HCT116 (cell line): ENCODE data around the gene TNIP1. TPM values are rescaled to one million over a fixed set of nuclear protein-coding genes. Genes with fewer than 3 reads are reported as not detected.

Experiments used
- ATAC-seq: fragments of 200-7000 bp; cut with Tn5 transposase; 2 replicates; pipeline ENCODE4 v1.9.1; 2020; ENCODE audit warnings: mild to moderate bottlenecking, moderate library complexity
- BruUV-seq: library from RNA; stranded (reverse); fragments of 400-500 nt; replicated peaks from 2 replicates; lab custom pipeline; 2021; lab: Mats Ljungman, UMichigan
- CTCF ChIA-PET: fragments of 300-600 bp; sonication (Branson Sonifier 250); formaldehyde crosslinking; loops from one replicate; lab custom pipeline; 2021; ENCODE audit warnings: antibody characterized with exemption; lab: Charles Lee
- POLR2A ChIA-PET: fragments of 300-600, 350-600 bp; sonication (Branson Sonifier 250); formaldehyde crosslinking; loops from one replicate; lab custom pipeline; 2021; ENCODE audit warnings: antibody characterized with exemption; lab: Charles Lee
- RAD21 ChIA-PET, 2 experiments: fragments of 300-600 bp; sonication (Branson Sonifier 250); formaldehyde crosslinking; loops; one replicate each; lab custom pipeline; 2023; ENCODE audit warnings: low total read pairs in 2 of 2; ENCODE audit not compliant: uncharacterized antibody in 2 of 2, unreplicated experiment in 2 of 2, low non-redundant PET in 1 of 2; lab: Charles Lee
- DNase-seq: peaks from one replicate; pipeline ENCODE4 v3.0.0-alpha.2; 2010; ENCODE audit warnings: low read depth, low spot score
- H2AFZ ChIP-seq: fragments of 200-600 bp; shearing (Covaris generic), sonication (generic); 2 replicates; pipeline ENCODE4 v1.6.1; 2017; ENCODE audit warnings: low read depth, mixed run types, mixed read lengths, antibody characterized with exemption, low read length; ENCODE audit not compliant: poor library complexity, severe bottlenecking
- H3K27ac ChIP-seq: 2 replicates; pipeline ENCODE4 v1.5.1; 2012; ENCODE audit warnings: low read depth, low read length
- H3K27me3 ChIP-seq: fragments of 200-600 bp; sonication (generic); 2 replicates; pipeline ENCODE4 v1.6.1; 2016; ENCODE audit warnings: mixed run types, low read length, mixed read lengths; ENCODE audit not compliant: insufficient read depth
- H3K36me3 ChIP-seq, 2 experiments: fragments of 200-500 bp in 1 of 2; fragments of 200-600 bp in 1 of 2; sonication (Bioruptor generic) in 1 of 2; sonication (generic) in 1 of 2; 2 replicates each; pipeline versions ENCODE4 v1.5.1 to v1.6.1; 2014 to 2016; ENCODE audit warnings: low read length in 2 of 2, inconsistent platforms in 1 of 2, mixed read lengths in 1 of 2, mixed run types in 1 of 2; ENCODE audit not compliant: insufficient read depth in 2 of 2, control insufficient read depth in 1 of 2
- H3K4me1 ChIP-seq, 2 experiments: fragments of 200-600 bp in 1 of 2; sonication (generic) in 1 of 2; 2 replicates each; pipeline versions ENCODE4 v1.5.1 to v1.6.1; 2012 to 2017; ENCODE audit warnings: low read length in 2 of 2, inconsistent platforms in 1 of 2, mild to moderate bottlenecking in 1 of 2, mixed read lengths in 1 of 2, mixed run types in 1 of 2, moderate library complexity in 1 of 2; ENCODE audit not compliant: insufficient read depth in 2 of 2, control insufficient read depth in 1 of 2
- H3K4me2 ChIP-seq: fragments of 200-600 bp; sonication (generic); 2 replicates; pipeline ENCODE4 v1.6.1; 2017; ENCODE audit warnings: mixed run types, low read length, mixed read lengths
- H3K4me3 ChIP-seq, 2 experiments: fragments of 200-600 bp in 1 of 2; sonication (generic) in 1 of 2; replicated peaks in 1 of 2; 2 replicates each; pipeline ENCODE4 v1.5.1; 2011 to 2016; ENCODE audit warnings: low read length in 2 of 2, control low read depth in 1 of 2, low read depth in 1 of 2, mild to moderate bottlenecking in 1 of 2, mixed read lengths in 1 of 2, mixed run types in 1 of 2
- H3K79me2 ChIP-seq: fragments of 200-600 bp; sonication (generic); 2 replicates; pipeline ENCODE4 v1.6.1; 2017; ENCODE audit warnings: mild to moderate bottlenecking, mixed run types, low read length, moderate library complexity, mixed read lengths; ENCODE audit not compliant: insufficient read depth
- H3K9ac ChIP-seq: fragments of 200-600 bp; sonication (generic); 2 replicates; pipeline ENCODE4 v1.6.1; 2016; ENCODE audit warnings: low read length, mixed read lengths
- H3K9me2 ChIP-seq: fragments of 200-600 bp; sonication (generic), shearing (Covaris generic); 2 replicates; pipeline ENCODE4 v1.6.1; 2017; ENCODE audit warnings: mixed run types, mild to moderate bottlenecking, moderate library complexity; ENCODE audit not compliant: insufficient read depth
- H3K9me3 ChIP-seq, 2 experiments: fragments of 200-500 bp in 1 of 2; fragments of 200-600 bp in 1 of 2; sonication (Bioruptor generic) in 1 of 2; sonication (generic) in 1 of 2; 2 replicates each; pipeline ENCODE4 v1.6.1; 2014 to 2017; ENCODE audit warnings: low read length in 2 of 2, mixed read lengths in 2 of 2, inconsistent platforms in 1 of 2, low read depth in 1 of 2, mild to moderate bottlenecking in 1 of 2, mixed run types in 1 of 2, moderate library complexity in 1 of 2; ENCODE audit not compliant: control insufficient read depth in 1 of 2, insufficient read depth in 1 of 2
- H4K20me1 ChIP-seq: fragments of 200-600 bp; sonication (generic), shearing (Covaris generic); 2 replicates; pipeline ENCODE4 v1.6.1; 2017; ENCODE audit warnings: mixed run types, mild to moderate bottlenecking, moderate library complexity; ENCODE audit not compliant: insufficient read depth
- CBX3 ChIP-seq: IDR thresholded peaks from 2 replicates; pipeline ENCODE4 v1.6.1; 2012; ENCODE audit warnings: low read depth
- EGR1 ChIP-seq: IDR thresholded peaks from 2 replicates; pipeline ENCODE4 v1.6.1; 2012; ENCODE audit warnings: low read depth
- ELF1 ChIP-seq: IDR thresholded peaks from 2 replicates; pipeline ENCODE4 v1.6.1; 2012; ENCODE audit warnings: low read depth, borderline replicate concordance
- EZH2phosphoT487 ChIP-seq: fragments of 200-600 bp; IDR thresholded peaks from 2 replicates; pipeline ENCODE4 v1.6.1; 2018; ENCODE audit warnings: antibody characterized with exemption, borderline replicate concordance
- JUND ChIP-seq: IDR thresholded peaks from 2 replicates; pipeline ENCODE4 v1.6.1; 2012
- POLR2A ChIP-seq: IDR thresholded peaks from 2 replicates; pipeline ENCODE4 v1.7.0; 2011; ENCODE audit warnings: borderline replicate concordance; ENCODE audit not compliant: insufficient read depth, insufficient read length; ENCODE audit errors: extremely low read depth
- RAD21 ChIP-seq: IDR thresholded peaks from 2 replicates; pipeline ENCODE4 v1.6.1; 2012; ENCODE audit warnings: low read depth, mild to moderate bottlenecking
- SIN3A ChIP-seq: IDR thresholded peaks from 2 replicates; pipeline ENCODE4 v1.6.1; 2012; ENCODE audit warnings: low read depth
- SP1 ChIP-seq: IDR thresholded peaks from 2 replicates; pipeline ENCODE4 v1.6.1; 2012; ENCODE audit warnings: low read depth
- YY1 ChIP-seq: IDR thresholded peaks from 2 replicates; pipeline ENCODE4 v1.6.1; 2011; ENCODE audit warnings: low read length, low read depth, moderate library complexity, mild to moderate bottlenecking; ENCODE audit not compliant: insufficient replicate concordance; ENCODE audit errors: extremely low read depth
- ZFX ChIP-seq: fragments of 450-650 bp; IDR thresholded peaks from 2 replicates; pipeline ENCODE4 v1.6.1; 2017
- ZNF274 ChIP-seq: fragments of 200-500 bp; sonication (Bioruptor generic); IDR thresholded peaks from 2 replicates; pipeline ENCODE4 v1.6.1; 2014; ENCODE audit warnings: mild to moderate bottlenecking, low read depth, low read length, inconsistent platforms
- intact Hi-C: fragments of 100-400 bp; cut with micrococcal nuclease; formaldehyde crosslinking; loops from 2 replicates; pipeline ENCODE4 v1.10.0; 2022
- total RNA-seq: library from RNA; stranded (reverse); gene quantifications from one replicate; pipeline ENCODE4 v1.2.1, GENCODE V29; 2021; ENCODE audit not compliant: unreplicated experiment

TNIP1 gene
- total RNA-seq, 1 experiment from 2014 or later: 46.0 TPM

- H2AFZ ChIP-seq: no peak overlapping the region
- no peak for TF ChIP-seq ZNF274
- TF ChIP-seq YY1: no peak
- TF ChIP-seq SIN3A: no peak
- H3K4me1 ChIP-seq: peaks cover 23 to 53% of the 10 kb centered on the region in 2 experiments
- no peaks in the 10 kb centered on the region; the same call in 1 of the 2 replicates for H4K20me1 ChIP-seq
- peak overlapping the region; percentile 55 for H3K4me2 ChIP-seq
- DNase-seq: no peak
- H3K9me3 ChIP-seq: no peaks in the 10 kb centered on the region
- BruUV-seq: no TSS peak
- no peaks in the 10 kb centered on the region for H3K36me3 ChIP-seq
- H3K27ac ChIP-seq: 0 out of 2 replicates have a peak overlapping the region, but pooled peaks have one; percentile 24
- H3K4me3 ChIP-seq: peak overlapping the region in 1 of 2 experiments; percentile 4; a peak in 1 of 4 replicates
- H3K9ac ChIP-seq: no peak overlapping the region; the same call in 1 of the 2 replicates
- CTCF ChIA-PET: interaction anchor here (1.1 kb wide), 1 partner anchor 24 kb away, joined by 3 read pairs; no protein-coding TSS in a partner anchor
- intact Hi-C loops: no loop called here
- POLR2A ChIA-PET: interaction anchor here (1.2 kb wide), 1 partner anchor 9 kb away, joined by 4 read pairs; the partner anchor contains the start of gene TNIP1
- H3K79me2 ChIP-seq: peaks cover 42% of the 10 kb centered on the region
- H3K9me2 ChIP-seq: no peaks in the 10 kb centered on the region
- peak; percentile 15; the same call in 1 of the 2 replicates for ATAC-seq
- no peaks in the 10 kb centered on the region for H3K27me3 ChIP-seq
- RAD21 ChIA-PET: no interaction called here
These were observed 8.8 kb downstream of the TNIP1 start for GRCh38 chr5:151071848-151072629.

- no peaks in the 10 kb centered on the region for H3K9me2 ChIP-seq
These were observed 9.8 kb downstream of the TNIP1 start for GRCh38 chr5:151071021-151071420.

More at GRCh38 chr5:151071021-151071420, 9.8 kb downstream of the TNIP1 start:
- H3K79me2 ChIP-seq: peaks cover 33% of the 10 kb centered on the region
- H2AFZ ChIP-seq: no peak overlapping the region
- ChIA-PET CTCF (interaction anchor here (1.1 kb wide), 2 partner anchors 23 to 45 kb away, joined by 3 read pairs; no protein-coding TSS in a partner anchor), RAD21 (no interaction called here), POLR2A (no interaction called here)
- H3K4me2 ChIP-seq: no peak overlapping the region
- no peaks in the 10 kb centered on the region for H3K9me3 ChIP-seq
- ATAC-seq (no peak), DNase-seq (no peak)
- intact Hi-C loops: no loop called here
- no peak overlapping the region for H3K4me3 ChIP-seq
- no peaks in the 10 kb centered on the region for H3K27me3 ChIP-seq
- no peaks in the 10 kb centered on the region; the same call in 1 of the 2 replicates for H4K20me1 ChIP-seq
- BruUV-seq: no TSS peak
- H3K27ac ChIP-seq: no peak overlapping the region
- peaks cover 19 to 43% of the 10 kb centered on the region in 2 experiments for H3K4me1 ChIP-seq
- TF ChIP-seq RAD21 (no peak), ZFX (no peak), EZH2phosphoT487 (no peak), ZNF274 (no peak), EGR1 (no peak), SP1 (no peak), CBX3 (no peak), POLR2A (no peak), JUND (no peak), ELF1 (no peak)
- no peak overlapping the region for H3K9ac ChIP-seq
- H3K36me3 ChIP-seq: no peaks in the 10 kb centered on the region
